ENCODE data around the gene ADAM22. TPM values are rescaled to one million over a fixed set of nuclear protein-coding genes. Genes with fewer than 3 reads are reported as not detected.

The ADAM22 gene
- total and polyA plus RNA-seq, 2 donors (not counting 1 experiment from before 2014, with no cell fraction given): 0.30 to 1.8 TPM

GRCh38 chr7:88201305-88201704 lies 267.3 kb downstream of the ADAM22 start:
- Histone ChIP-seq H3K79me2 (ENCODE audit: control insufficient read depth, insufficient read depth, low read length) (no peaks in the 10 kb centered on the region), H3K9me3 (ENCODE audit: control extremely low read depth in 1 of 3, control insufficient read depth in 2 of 3, insufficient read depth in 1 of 3, low read length in 2 of 3) (no peaks in the 10 kb centered on the region), H3K27me3 (replicated peaks in 1 of 4; ENCODE audit: control extremely low read depth in 1 of 4, control insufficient read depth in 3 of 4, insufficient read depth in 4 of 4, low read length in 3 of 4) (no peaks in the 10 kb centered on the region), H3K4me1 (ENCODE audit: control insufficient read depth in 2 of 2, insufficient read depth in 2 of 2, low read length in 2 of 2) (no peaks in the 10 kb centered on the region), H4K20me1 (ENCODE audit: control insufficient read depth, insufficient read depth, low read length, poor library complexity, severe bottlenecking) (no peaks in the 10 kb centered on the region), H2AFZ (ENCODE audit: insufficient read depth, low read depth, low read length, poor library complexity, severe bottlenecking) (no peak overlapping the region), H3K9ac (ENCODE audit: low read length) (no peak overlapping the region), H3K36me3 (replicated peaks in 1 of 2; ENCODE audit: control extremely low read depth in 1 of 2, control insufficient read depth in 1 of 2, extremely low read depth in 1 of 2, insufficient read depth in 2 of 2, low read length in 1 of 2) (peaks cover 0 to 36% of the 10 kb centered on the region in 2 experiments), H3K27ac (ENCODE audit: low read length in 2 of 2) (no peak overlapping the region), H3K4me2 (replicated peaks; ENCODE audit: low read depth, low read length, poor library complexity, severe bottlenecking) (no peak overlapping the region), H3K4me3 (ENCODE audit: control extremely low read depth in 1 of 5, extremely low read depth in 1 of 5, insufficient read depth in 1 of 5, low read depth in 2 of 5, low read length in 4 of 5) (no peak overlapping the region)
- no peak for ATAC-seq (ENCODE audit: low read depth)
- Mint-ChIP-seq H3K27ac (no peak overlapping the region), H3K9me3 (ENCODE audit: insufficient read depth) (no peaks in the 10 kb centered on the region), H3K4me3 (no peak overlapping the region), H3K4me1 (no peaks in the 10 kb centered on the region), H3K27me3 (no peaks in the 10 kb centered on the region)
- no peak for DNase-seq
- no peak for TF ChIP-seq EZH2 (IDR thresholded peaks at IDR 0.05; ENCODE audit: borderline replicate concordance, insufficient read depth, low read depth, low read length, poor library complexity, severe bottlenecking)
- TF ChIP-seq, protein P1, sequence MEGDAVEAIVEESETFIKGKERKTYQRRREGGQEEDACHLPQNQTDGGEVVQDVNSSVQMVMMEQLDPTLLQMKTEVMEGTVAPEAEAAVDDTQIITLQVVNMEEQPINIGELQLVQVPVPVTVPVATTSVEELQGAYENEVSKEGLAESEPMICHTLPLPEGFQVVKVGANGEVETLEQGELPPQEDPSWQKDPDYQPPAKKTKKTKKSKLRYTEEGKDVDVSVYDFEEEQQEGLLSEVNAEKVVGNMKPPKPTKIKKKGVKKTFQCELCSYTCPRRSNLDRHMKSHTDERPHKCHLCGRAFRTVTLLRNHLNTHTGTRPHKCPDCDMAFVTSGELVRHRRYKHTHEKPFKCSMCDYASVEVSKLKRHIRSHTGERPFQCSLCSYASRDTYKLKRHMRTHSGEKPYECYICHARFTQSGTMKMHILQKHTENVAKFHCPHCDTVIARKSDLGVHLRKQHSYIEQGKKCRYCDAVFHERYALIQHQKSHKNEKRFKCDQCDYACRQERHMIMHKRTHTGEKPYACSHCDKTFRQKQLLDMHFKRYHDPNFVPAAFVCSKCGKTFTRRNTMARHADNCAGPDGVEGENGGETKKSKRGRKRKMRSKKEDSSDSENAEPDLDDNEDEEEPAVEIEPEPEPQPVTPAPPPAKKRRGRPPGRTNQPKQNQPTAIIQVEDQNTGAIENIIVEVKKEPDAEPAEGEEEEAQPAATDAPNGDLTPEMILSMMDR (IDR thresholded peaks at IDR 0.05): no peak
- ChIA-PET POLR2A (no interaction called here), CTCF (no interaction called here)
- intact Hi-C loops (cut with micrococcal nuclease): no loop called here

DNA sequence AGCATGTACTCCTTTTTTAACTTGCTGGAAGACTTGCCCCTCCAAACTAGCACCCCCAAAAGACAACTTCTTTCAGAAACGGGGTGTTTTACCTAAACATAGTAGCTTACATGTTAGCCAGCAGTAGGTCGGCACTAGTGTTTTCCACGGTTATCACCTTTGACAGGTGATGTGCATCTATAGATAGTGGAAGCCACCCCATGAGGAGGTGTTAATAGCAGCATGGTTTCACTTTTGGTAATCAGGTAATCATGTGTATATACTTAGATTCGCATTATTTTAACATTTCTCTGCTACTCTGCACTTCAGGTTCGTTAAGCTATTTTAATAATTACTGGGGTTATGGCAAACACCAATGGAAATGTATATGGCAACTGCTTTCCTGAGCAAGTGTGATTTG lies 268.2 kb downstream of the ADAM22 start:
- ChIA-PET CTCF (interaction anchor here (1.1 kb wide), 1 partner anchor 15 kb away, joined by 4 read pairs; no protein-coding TSS in a partner anchor), POLR2A (no interaction called here)
- no CpG with 5 or more reads among the region's 5 CpGs for WGBS (ENCODE audit: insufficient coverage)
- Mint-ChIP-seq H3K4me3 (no peak overlapping the region), H3K4me1 (no peaks in the 10 kb centered on the region), H3K27ac (no peak overlapping the region), H3K9me3 (ENCODE audit: insufficient read depth) (no peaks in the 10 kb centered on the region), H3K27me3 (no peaks in the 10 kb centered on the region)
- no peaks in the 10 kb centered on the region for H3K4me1 ChIP-seq (ENCODE audit: control insufficient read depth in 2 of 2, insufficient read depth in 2 of 2, low read length in 2 of 2)
- ATAC-seq (ENCODE audit: low read depth) (no peak), DNase-seq (no peak)
- H3K36me3 ChIP-seq (replicated peaks in 1 of 2; ENCODE audit: control extremely low read depth in 1 of 2, control insufficient read depth in 1 of 2, extremely low read depth in 1 of 2, insufficient read depth in 2 of 2, low read length in 1 of 2): peaks cover 0 to 44% of the 10 kb centered on the region in 2 experiments
- no peak for TF ChIP-seq EZH2 (IDR thresholded peaks at IDR 0.05; ENCODE audit: borderline replicate concordance, insufficient read depth, low read depth, low read length, poor library complexity, severe bottlenecking)
- TF ChIP-seq, protein P1 (IDR thresholded peaks at IDR 0.05): no peak
- intact Hi-C loops (cut with micrococcal nuclease): no loop called here
- no peaks in the 10 kb centered on the region for H4K20me1 ChIP-seq (ENCODE audit: control insufficient read depth, insufficient read depth, low read length, poor library complexity, severe bottlenecking)
- no peak overlapping the region for H3K4me2 ChIP-seq (replicated peaks; ENCODE audit: low read depth, low read length, poor library complexity, severe bottlenecking)
- H3K27ac ChIP-seq (ENCODE audit: low read length in 2 of 2): no peak overlapping the region
- H3K4me3 ChIP-seq (ENCODE audit: control extremely low read depth in 1 of 5, extremely low read depth in 1 of 5, insufficient read depth in 1 of 5, low read depth in 2 of 5, low read length in 4 of 5): no peak overlapping the region
- H3K9me3 ChIP-seq (ENCODE audit: control extremely low read depth in 1 of 3, control insufficient read depth in 2 of 3, insufficient read depth in 1 of 3, low read length in 2 of 3): no peaks in the 10 kb centered on the region
- no peaks in the 10 kb centered on the region for H3K79me2 ChIP-seq (ENCODE audit: control insufficient read depth, insufficient read depth, low read length)
- H3K27me3 ChIP-seq (replicated peaks in 1 of 4; ENCODE audit: control extremely low read depth in 1 of 4, control insufficient read depth in 3 of 4, insufficient read depth in 4 of 4, low read length in 3 of 4): no peaks in the 10 kb centered on the region
- no peak overlapping the region for H3K9ac ChIP-seq (ENCODE audit: low read length)
- no peak overlapping the region for H2AFZ ChIP-seq (ENCODE audit: insufficient read depth, low read depth, low read length, poor library complexity, severe bottlenecking)
